IMR-90 (cell line): Measurements from ENCODE around the gene GMPPA. TPM values are rescaled to one million over a fixed set of nuclear protein-coding genes. Genes with fewer than 3 reads are reported as not detected.

Experiments
- ATAC-seq: fragments of 200-7000 bp; cut with Tn5 transposase; 2 replicates; pipeline ENCODE4 v1.9.1; 2020; ENCODE audit warnings: low read depth, mild to moderate bottlenecking, moderate library complexity
- BruUV-seq: library from RNA; stranded (reverse); fragments of 400-500 nt; replicated peaks from 2 replicates; lab custom pipeline; 2021; lab: Mats Ljungman, UMichigan
- CTCF ChIA-PET: fragments of 300-600 bp; formaldehyde crosslinking; extraction: SDS; loops from one replicate; lab custom pipeline; 2021; ENCODE audit warnings: antibody characterized with exemption; lab: Yijun Ruan, JAX
- POLR2A ChIA-PET: fragments of 300-600 bp; sonication (Branson Sonifier 250); formaldehyde crosslinking; loops from one replicate; lab custom pipeline; 2022; ENCODE audit warnings: antibody characterized with exemption; ENCODE audit not compliant: unreplicated experiment; lab: Charles Lee
- DNase-seq: peaks from one replicate; pipeline ENCODE4 v3.0.0; 2013
- H2AFZ ChIP-seq: replicated peaks from 2 replicates; pipeline ENCODE3; 2013; ENCODE audit warnings: low read length, mild to moderate bottlenecking; ENCODE audit not compliant: poor library complexity
- H2AK5ac ChIP-seq: 2 replicates; pipeline ENCODE4 v1.6.1; 2013; ENCODE audit warnings: low read depth, low read length, inconsistent platforms
- H2AK9ac ChIP-seq: replicated peaks from 2 replicates; pipeline ENCODE3; 2013; ENCODE audit warnings: mild to moderate bottlenecking, low read depth, low read length, moderate library complexity; ENCODE audit not compliant: poor library complexity
- H2BK120ac ChIP-seq: 2 replicates; pipeline ENCODE4 v1.6.1; 2013; ENCODE audit warnings: low read depth, low read length, inconsistent platforms
- H2BK15ac ChIP-seq: 3 replicates; pipeline ENCODE4 v1.6.1; 2013; ENCODE audit warnings: low read depth, low read length, inconsistent platforms
- H2BK20ac ChIP-seq: 2 replicates; pipeline ENCODE4 v1.6.1; 2013; ENCODE audit warnings: low read depth, mild to moderate bottlenecking, inconsistent platforms, low read length, moderate library complexity
- H2BK5ac ChIP-seq: 2 replicates; pipeline ENCODE4 v1.6.1; 2013; ENCODE audit warnings: mild to moderate bottlenecking, low read depth, low read length, inconsistent platforms; ENCODE audit not compliant: poor library complexity, severe bottlenecking
- H3K14ac ChIP-seq: replicated peaks from 2 replicates; pipeline ENCODE4 v1.6.1; 2013; ENCODE audit warnings: low read depth, low read length, inconsistent platforms
- H3K18ac ChIP-seq: 2 replicates; pipeline ENCODE4 v1.6.1; 2013; ENCODE audit warnings: low read depth, low read length, control low read depth
- H3K23ac ChIP-seq: 2 replicates; pipeline ENCODE4 v1.6.1; 2013; ENCODE audit warnings: low read depth, low read length, inconsistent platforms
- H3K27ac ChIP-seq: 2 replicates; pipeline ENCODE4 v1.5.1; 2013; ENCODE audit warnings: mild to moderate bottlenecking, control low read depth, low read length; ENCODE audit not compliant: insufficient read depth
- H3K27me3 ChIP-seq: 2 replicates; pipeline ENCODE4 v1.6.1; 2013; ENCODE audit warnings: low read length; ENCODE audit not compliant: control insufficient read depth, insufficient read depth
- H3K36me3 ChIP-seq: 2 replicates; pipeline ENCODE4 v1.6.1; 2013; ENCODE audit warnings: low read length, mixed read lengths; ENCODE audit not compliant: control insufficient read depth, insufficient read depth
- H3K4ac ChIP-seq: 2 replicates; pipeline ENCODE4 v1.6.1; 2013; ENCODE audit warnings: low read depth, low read length, inconsistent platforms
- H3K4me1 ChIP-seq: 2 replicates; pipeline ENCODE4 v1.6.1; 2013; ENCODE audit warnings: low read length, mixed read lengths; ENCODE audit not compliant: control insufficient read depth, insufficient read depth
- H3K4me2 ChIP-seq: 2 replicates; pipeline ENCODE4 v1.6.1; 2013; ENCODE audit warnings: low read depth, mild to moderate bottlenecking, control low read depth, low read length, moderate library complexity
- H3K4me3 ChIP-seq: 2 replicates; pipeline ENCODE4 v1.5.1; 2013; ENCODE audit warnings: low read depth, mild to moderate bottlenecking, control low read depth, low read length, moderate library complexity; ENCODE audit not compliant: insufficient read depth
- H3K56ac ChIP-seq: 2 replicates; pipeline ENCODE4 v1.6.1; 2013; ENCODE audit warnings: low read length, inconsistent platforms; ENCODE audit not compliant: insufficient read depth; ENCODE audit errors: extremely low read depth
- H3K79me1 ChIP-seq, 2 experiments: 2 replicates each; pipeline ENCODE4 v1.6.1; 2013; ENCODE audit warnings: low read length in 2 of 2, inconsistent platforms in 1 of 2, low read depth in 1 of 2
- H3K9ac ChIP-seq: 2 replicates; pipeline ENCODE4 v1.6.1; 2013; ENCODE audit warnings: low read depth, low read length, control low read depth
- H3K9me1 ChIP-seq: 2 replicates; pipeline ENCODE4 v1.6.1; 2013; ENCODE audit warnings: low read length, inconsistent platforms; ENCODE audit not compliant: insufficient read depth
- H3K9me3 ChIP-seq: 2 replicates; pipeline ENCODE4 v1.6.1; 2013; ENCODE audit warnings: low read length; ENCODE audit not compliant: control insufficient read depth, insufficient read depth
- H4K20me1 ChIP-seq: 2 replicates; pipeline ENCODE4 v1.6.1; 2013; ENCODE audit warnings: low read length, inconsistent platforms; ENCODE audit not compliant: insufficient read depth
- H4K5ac ChIP-seq: 2 replicates; pipeline ENCODE4 v1.6.1; 2013; ENCODE audit warnings: mild to moderate bottlenecking, low read depth, low read length, control low read depth
- H4K8ac ChIP-seq, 2 experiments: 2 replicates each; pipeline ENCODE4 v1.6.1; 2013; ENCODE audit warnings: low read depth in 2 of 2, low read length in 2 of 2, control low read depth in 1 of 2, inconsistent platforms in 1 of 2
- H4K91ac ChIP-seq: 2 replicates; pipeline ENCODE4 v1.6.1; 2013; ENCODE audit warnings: low read depth, low read length, inconsistent platforms; ENCODE audit not compliant: insufficient read depth
- BHLHE40 ChIP-seq: fragments of 150-350 bp; IDR thresholded peaks from 2 replicates; pipeline ENCODE4 v1.6.1; 2016; ENCODE audit warnings: mild to moderate bottlenecking, low read depth, low read length
- CHD1 ChIP-seq: IDR thresholded peaks from 2 replicates; pipeline ENCODE4 v1.6.1; 2012; ENCODE audit warnings: low read depth, low read length, improper control_type of control experiment
- ELK1 ChIP-seq: fragments of 150-350 bp; IDR thresholded peaks from 2 replicates; pipeline ENCODE4 v1.6.1; 2016; ENCODE audit warnings: low read depth, mild to moderate bottlenecking, low read length, moderate library complexity, borderline replicate concordance
- FOS ChIP-seq: fragments of 150-350 bp; IDR thresholded peaks from 2 replicates; pipeline ENCODE4 v1.6.1; 2016; ENCODE audit warnings: low read depth, low read length
- MAFK ChIP-seq: IDR thresholded peaks from 2 replicates; pipeline ENCODE4 v1.6.1; 2012; ENCODE audit warnings: low read depth, low read length, improper control_type of control experiment
- MAZ ChIP-seq: IDR thresholded peaks from 2 replicates; pipeline ENCODE4 v1.6.1; 2012; ENCODE audit warnings: low read depth, mild to moderate bottlenecking, low read length, improper control_type of control experiment, moderate library complexity, borderline replicate concordance
- MXI1 ChIP-seq: IDR thresholded peaks from 2 replicates; pipeline ENCODE4 v1.6.1; 2012; ENCODE audit warnings: low read depth, mild to moderate bottlenecking, low read length, moderate library complexity, borderline replicate concordance
- NFE2L2 ChIP-seq: fragments of 150-350 bp; IDR thresholded peaks from 2 replicates; pipeline ENCODE4 v1.6.1; 2016; ENCODE audit warnings: low read depth, mild to moderate bottlenecking, low read length
- POLR2A ChIP-seq: IDR thresholded peaks from 2 replicates; pipeline ENCODE4 v1.6.1; 2012; ENCODE audit warnings: mild to moderate bottlenecking, low read depth, low read length
- RAD21 ChIP-seq: IDR thresholded peaks from 2 replicates; pipeline ENCODE4 v1.6.1; 2012; ENCODE audit warnings: low read length, improper control_type of control experiment
- RCOR1 ChIP-seq: IDR thresholded peaks from 2 replicates; pipeline ENCODE4 v1.6.1; 2012; ENCODE audit warnings: mild to moderate bottlenecking, low read length, improper control_type of control experiment; ENCODE audit not compliant: insufficient replicate concordance
- SMC3 ChIP-seq: fragments of 150-350 bp; IDR thresholded peaks from 2 replicates; pipeline ENCODE4 v1.6.1; 2016; ENCODE audit warnings: low read depth, mild to moderate bottlenecking, antibody characterized with exemption, low read length, moderate library complexity
- WGBS, 2 experiments: methylation state at CpG; one replicate each; pipeline versions ENCODE4 v1.1.5 to v1.1.7; 2013; ENCODE audit warnings: missing lambda C conversion rate in 2 of 2; ENCODE audit not compliant: insufficient read length in 1 of 2; ENCODE audit errors: extremely low coverage in 2 of 2; 5-methylcytosine and 5-hydroxymethylcytosine counted together
- dilution Hi-C: fragments of 300-500 bp; cut with HindIII; formaldehyde crosslinking; loops from one replicate; pipeline ENCODE4 v1.14.3; 2018; ENCODE audit warnings: low sequenced_read_pairs; ENCODE audit not compliant: unreplicated experiment
- in situ Hi-C: fragments of 300-500 bp; cut with MboI; formaldehyde crosslinking; loops from 3 replicates; pipeline ENCODE4 v1.14.3; 2019; ENCODE audit warnings: low sequenced_read_pairs, inconsistent platforms, mixed read lengths
- intact Hi-C: fragments of 100-400 bp; cut with micrococcal nuclease; formaldehyde crosslinking; loops from 2 replicates; pipeline ENCODE4 v1.10.0; 2022
- polyA plus RNA-seq, 3 experiments: library from polyadenylated mRNA; depleted of rRNA; stranded (reverse); fragments of >200 nt; gene quantifications; 2 replicates each; pipeline ENCODE4 v1.2.3, GENCODE V29; 2012; ENCODE audit warnings: low replicate concordance in 1 of 3
- total RNA-seq: library from RNA; depleted of rRNA; stranded (reverse); fragments of >200 nt; gene quantifications from 2 replicates; pipeline ENCODE4 v1.2.3, GENCODE V29; 2012

Gene GMPPA
- total and polyA plus RNA-seq, 2 of the 4 experiments (the other 2 are of a cell fraction) = 103 to 134 TPM

GRCh38 chr2:219499058-219499307, 292 bp downstream of the GMPPA start:
- peak overlapping the region; percentile 99 for H3K4ac ChIP-seq
- no peaks in the 10 kb centered on the region; the same call in 1 of the 2 replicates for H3K27me3 ChIP-seq
- WGBS, 2 experiments = 0% methylated on average over 3 of the region's 3 CpGs; no CpG with 5 or more reads in 1 of the 2 experiments
- dilution Hi-C loops = no loop called here
- peaks cover 12% of the 10 kb centered on the region for H3K9me1 ChIP-seq
- CTCF ChIA-PET = interaction anchor here (0.6 to 4.1 kb wide), 3 partner anchors 11 to 488 kb away, joined by 3 to 28 read pairs (median 4); no protein-coding TSS in a partner anchor
- H2BK20ac ChIP-seq = no peak overlapping the region
- peak overlapping the region; percentile 75 for H3K4me2 ChIP-seq
- DNase-seq = no peak
- H3K27ac ChIP-seq = peak overlapping the region; percentile 82
- peak overlapping the region; percentile 36; the same call in 1 of the 3 replicates for H2BK15ac ChIP-seq
- H3K9ac ChIP-seq = peak overlapping the region; percentile 91
- TSS peak; percentile 85 for BruUV-seq
- TF ChIP-seq RAD21 (no peak), MAFK (no peak), MAZ (no peak), SMC3 (no peak), POLR2A (no peak), BHLHE40 (no peak), RCOR1 (no peak), CHD1 (no peak), ELK1 (no peak), FOS (no peak), MXI1 (no peak), NFE2L2 (no peak)
- H3K9me3 ChIP-seq = no peaks in the 10 kb centered on the region
- peak overlapping the region; percentile 79 for H2AK5ac ChIP-seq
- H3K36me3 ChIP-seq = peaks cover 14% of the 10 kb centered on the region
- POLR2A ChIA-PET = interaction anchor here (0.6 to 1.4 kb wide), 4 partner anchors 9 to 46 kb away, joined by 3 to 4 read pairs (median 3); no protein-coding TSS in a partner anchor
- peaks cover 15% of the 10 kb centered on the region for H3K4me1 ChIP-seq
- in situ Hi-C loops = no loop called here
- H2BK5ac ChIP-seq = peak overlapping the region; percentile 89
- peak overlapping the region; percentile 75 to 97 for H4K8ac ChIP-seq
- H2AK9ac ChIP-seq = peak overlapping the region; percentile 100
- H3K56ac ChIP-seq = peak overlapping the region; percentile 93
- H4K91ac ChIP-seq = peak overlapping the region; percentile 96
- peak overlapping the region; percentile 62 for H3K4me3 ChIP-seq
- H3K79me1 ChIP-seq = peaks cover 18 to 32% of the 10 kb centered on the region in 2 experiments
- H3K23ac ChIP-seq = peak overlapping the region; percentile 97
- H4K5ac ChIP-seq = peak overlapping the region; percentile 63
- ATAC-seq = no peak
- peak overlapping the region; percentile 47; the same call in 1 of the 2 replicates for H3K18ac ChIP-seq
- H2BK120ac ChIP-seq = peak overlapping the region; percentile 60; the same call in 1 of the 2 replicates
- no peaks in the 10 kb centered on the region for H4K20me1 ChIP-seq
- intact Hi-C loops = loop anchor here (2.0 kb wide), 1 partner anchor 38 kb away; no protein-coding TSS in a partner anchor
- peak overlapping the region; percentile 100 for H3K14ac ChIP-seq
- H2AFZ ChIP-seq = peak overlapping the region; percentile 98
